AG04449 (cell line): Measurements from ENCODE around the gene ZNF493.

Experiments
- CTCF ChIA-PET: fragments of 350-600 bp; formaldehyde crosslinking; extraction: SDS; loops from one replicate; lab custom pipeline; 2021; ENCODE audit warnings: antibody characterized with exemption; lab: Yijun Ruan, JAX
- POLR2A ChIA-PET: fragments of 400-600, 350-600 bp; formaldehyde crosslinking; extraction: SDS; loops from one replicate; lab custom pipeline; 2020; ENCODE audit warnings: antibody characterized with exemption, inconsistent platforms; lab: Yijun Ruan, JAX
- DNase-seq: peaks from one replicate; pipeline ENCODE4 v3.0.0-alpha.2; 2010; ENCODE audit warnings: low read depth, low spot score
- H3K4me3 ChIP-seq: 2 replicates; pipeline ENCODE4 v1.5.1; 2011; ENCODE audit warnings: low read depth, mild to moderate bottlenecking, control low read depth, low read length
- TF ChIP-seq, protein P1 (sequence below): IDR thresholded peaks from one replicate; pipeline ENCODE4 v1.5.1; 2011; ENCODE audit warnings: mild to moderate bottlenecking, moderate library complexity, low read length, control low read depth, inconsistent platforms; ENCODE audit not compliant: insufficient read depth; ENCODE audit errors: missing control alignments

ZNF493 gene

DNA sequence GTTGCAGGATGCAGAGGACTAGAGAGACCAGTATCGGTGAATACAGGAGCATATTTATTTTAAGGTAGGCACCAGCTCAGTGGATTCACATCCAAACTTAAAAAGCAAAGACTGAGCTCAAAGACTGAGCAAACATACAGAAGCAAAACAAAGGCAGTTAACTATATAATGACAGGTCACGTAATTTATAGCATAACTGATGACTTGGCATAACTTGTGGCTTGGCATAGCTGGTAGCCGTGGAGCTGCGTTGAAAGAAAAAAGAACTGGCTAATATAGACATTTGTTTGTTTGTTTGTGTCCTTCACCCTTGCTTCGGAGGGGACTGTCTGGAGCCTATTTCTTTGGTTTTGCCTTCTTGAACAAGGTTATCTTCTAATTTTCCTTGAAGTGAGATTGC is 33.7 kb downstream of the ZNF493 start:
- DNase-seq = no peak
- ChIA-PET CTCF (no interaction called here), POLR2A (no interaction called here)
- no peak overlapping the region for H3K4me3 ChIP-seq
- TF ChIP-seq, protein P1, sequence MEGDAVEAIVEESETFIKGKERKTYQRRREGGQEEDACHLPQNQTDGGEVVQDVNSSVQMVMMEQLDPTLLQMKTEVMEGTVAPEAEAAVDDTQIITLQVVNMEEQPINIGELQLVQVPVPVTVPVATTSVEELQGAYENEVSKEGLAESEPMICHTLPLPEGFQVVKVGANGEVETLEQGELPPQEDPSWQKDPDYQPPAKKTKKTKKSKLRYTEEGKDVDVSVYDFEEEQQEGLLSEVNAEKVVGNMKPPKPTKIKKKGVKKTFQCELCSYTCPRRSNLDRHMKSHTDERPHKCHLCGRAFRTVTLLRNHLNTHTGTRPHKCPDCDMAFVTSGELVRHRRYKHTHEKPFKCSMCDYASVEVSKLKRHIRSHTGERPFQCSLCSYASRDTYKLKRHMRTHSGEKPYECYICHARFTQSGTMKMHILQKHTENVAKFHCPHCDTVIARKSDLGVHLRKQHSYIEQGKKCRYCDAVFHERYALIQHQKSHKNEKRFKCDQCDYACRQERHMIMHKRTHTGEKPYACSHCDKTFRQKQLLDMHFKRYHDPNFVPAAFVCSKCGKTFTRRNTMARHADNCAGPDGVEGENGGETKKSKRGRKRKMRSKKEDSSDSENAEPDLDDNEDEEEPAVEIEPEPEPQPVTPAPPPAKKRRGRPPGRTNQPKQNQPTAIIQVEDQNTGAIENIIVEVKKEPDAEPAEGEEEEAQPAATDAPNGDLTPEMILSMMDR = no peak

DNA sequence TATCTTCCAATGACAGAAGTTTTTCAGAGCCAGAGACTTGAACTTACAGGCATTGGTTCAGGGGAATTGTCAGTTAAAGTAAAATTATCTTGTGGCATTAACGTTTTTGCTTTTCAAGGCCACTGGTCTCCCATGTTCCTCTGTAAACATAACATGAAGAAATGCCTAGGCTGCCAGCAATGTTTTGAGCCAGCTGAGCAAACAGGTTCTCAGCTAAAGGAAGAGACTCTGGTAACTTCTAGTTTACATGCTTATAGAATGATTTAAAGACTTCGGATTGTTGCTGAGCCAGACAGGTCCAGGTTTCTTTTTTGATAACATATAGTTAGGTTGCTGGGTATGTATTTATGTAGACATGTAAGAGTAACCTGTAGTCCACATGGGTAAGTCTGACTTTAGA is 35.7 kb downstream of the ZNF493 start:
- POLR2A ChIA-PET = no interaction called here
- TF ChIP-seq, protein P1 = no peak
- no peak for DNase-seq
- CTCF ChIA-PET = no interaction called here
- no peak overlapping the region for H3K4me3 ChIP-seq

DNA sequence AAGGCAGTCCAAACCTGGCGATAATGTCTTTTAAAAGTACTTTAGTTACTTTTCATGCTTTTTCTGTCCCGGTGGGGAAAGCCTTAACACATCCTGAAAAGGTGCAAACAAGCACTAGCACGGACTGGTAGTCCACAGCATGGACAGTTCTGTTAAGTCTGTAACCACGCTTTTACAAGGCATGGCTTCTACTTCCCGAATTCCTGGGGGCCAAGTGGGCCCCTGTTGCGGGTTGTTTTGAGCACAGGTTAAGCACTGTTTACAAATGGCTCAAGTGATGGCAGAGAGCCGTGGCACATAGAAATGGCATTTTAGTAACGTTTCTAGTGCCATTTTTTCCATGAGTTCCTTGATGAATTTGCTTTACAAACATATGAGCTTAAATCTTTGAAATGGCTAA is 37.6 kb downstream of the ZNF493 start:
- ChIA-PET POLR2A (no interaction called here), CTCF (interaction anchor here (0.6 kb wide), 1 partner anchor 870 kb away, joined by 3 read pairs; no protein-coding TSS in a partner anchor)
- TF ChIP-seq, protein P1 = no peak
- DNase-seq = no peak
- H3K4me3 ChIP-seq = no peak overlapping the region

DNA sequence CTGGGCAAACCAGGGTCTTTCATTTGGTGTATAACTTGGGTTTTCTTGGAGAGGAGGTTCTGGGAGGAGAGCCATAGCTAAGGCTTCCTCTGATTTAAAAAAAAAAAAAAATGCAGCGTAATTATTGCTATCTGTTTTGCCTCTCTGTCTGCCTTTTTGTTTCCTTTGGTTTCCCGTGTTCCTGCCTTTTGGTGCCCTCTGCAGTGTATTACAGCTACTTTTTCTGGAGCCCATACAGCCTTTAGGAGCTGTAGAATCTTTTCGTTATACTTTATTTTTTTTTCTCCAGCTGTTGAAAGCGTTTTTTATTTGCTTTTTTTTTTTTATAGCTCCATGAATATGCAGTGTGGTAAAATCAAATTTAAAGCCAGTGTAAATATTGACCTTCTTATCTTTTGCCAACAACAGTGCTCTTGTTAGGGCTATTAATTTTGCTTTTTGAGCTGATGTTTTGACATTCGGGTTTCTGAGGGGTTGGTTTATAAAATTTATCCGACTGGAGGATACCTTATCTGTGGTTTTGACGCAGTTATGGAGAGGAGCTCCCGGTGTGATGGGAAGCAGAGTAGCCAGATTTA is 38.1 kb downstream of the ZNF493 start:
- ChIA-PET CTCF (interaction anchor here (0.6 kb wide), 1 partner anchor 871 kb away, joined by 3 read pairs; no protein-coding TSS in a partner anchor), POLR2A (no interaction called here)
- TF ChIP-seq, protein P1 = no peak
- DNase-seq = no peak
- no peak overlapping the region for H3K4me3 ChIP-seq

DNA sequence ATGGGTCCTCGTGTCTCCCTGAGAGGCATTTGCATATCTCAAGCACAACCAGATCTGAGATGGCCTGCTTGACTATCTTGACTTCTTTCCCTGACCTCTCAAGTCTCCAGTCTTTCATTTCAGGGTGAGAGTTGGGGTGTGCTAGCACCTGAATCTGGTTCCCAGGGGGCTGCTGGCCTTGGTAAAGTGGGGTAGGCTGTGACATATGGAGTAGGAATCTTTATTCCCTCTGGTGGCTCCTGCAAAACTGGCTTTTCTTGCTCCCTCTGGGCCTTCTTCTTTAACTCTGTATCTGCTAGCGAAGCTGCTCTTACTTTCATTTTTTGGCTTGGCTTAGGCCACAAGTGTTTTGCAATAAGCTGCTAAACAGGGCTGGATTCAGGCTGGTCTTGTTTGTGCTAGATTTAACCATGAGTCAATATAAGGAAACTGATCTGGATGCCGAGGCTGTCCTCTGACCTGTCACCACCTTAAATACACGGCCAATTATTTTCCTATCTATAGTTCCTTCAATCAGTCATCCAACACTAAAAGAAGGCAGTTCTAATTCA is 42.3 kb downstream of the ZNF493 start:
- TF ChIP-seq, protein P1 = no peak
- POLR2A ChIA-PET = no interaction called here
- no peak for DNase-seq
- CTCF ChIA-PET = no interaction called here
- H3K4me3 ChIP-seq = no peak overlapping the region

DNA sequence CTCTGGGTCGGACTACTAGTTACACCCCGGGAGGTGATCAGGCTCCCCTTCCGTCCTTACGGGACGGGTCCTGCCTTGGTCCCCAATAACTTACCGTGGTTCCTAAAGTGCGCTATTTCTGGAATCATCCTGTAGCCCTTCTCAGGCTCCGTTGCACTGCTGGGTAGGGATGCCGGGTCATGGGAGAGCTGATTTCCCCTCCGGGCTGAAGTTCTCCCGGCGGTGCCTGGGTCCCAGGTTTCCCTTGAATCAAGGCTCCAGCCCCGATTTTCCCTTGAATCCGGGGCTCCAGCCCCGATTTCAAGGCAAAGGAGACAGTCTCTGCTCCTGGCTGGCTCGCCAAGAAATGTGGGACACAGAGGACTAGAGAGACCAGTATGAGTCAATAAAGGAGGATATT is 43.4 kb downstream of the ZNF493 start:
- POLR2A ChIA-PET = no interaction called here
- TF ChIP-seq, protein P1 = no peak
- DNase-seq = no peak
- CTCF ChIA-PET = no interaction called here
- H3K4me3 ChIP-seq = no peak overlapping the region
